Measurements from ENCODE around the gene RNF32. TPM values are rescaled to one million over a fixed set of nuclear protein-coding genes. Genes with fewer than 3 reads are reported as not detected.
"Not testable (repeated sequence)": the region's sequence is repeated elsewhere in the genome, so short reads cannot be mapped to it uniquely, and the experiment has no call there.

RNF32 gene
- total RNA-seq, 2 donors from 2014 or later: 0.33 TPM; not detected in 1

DNA sequence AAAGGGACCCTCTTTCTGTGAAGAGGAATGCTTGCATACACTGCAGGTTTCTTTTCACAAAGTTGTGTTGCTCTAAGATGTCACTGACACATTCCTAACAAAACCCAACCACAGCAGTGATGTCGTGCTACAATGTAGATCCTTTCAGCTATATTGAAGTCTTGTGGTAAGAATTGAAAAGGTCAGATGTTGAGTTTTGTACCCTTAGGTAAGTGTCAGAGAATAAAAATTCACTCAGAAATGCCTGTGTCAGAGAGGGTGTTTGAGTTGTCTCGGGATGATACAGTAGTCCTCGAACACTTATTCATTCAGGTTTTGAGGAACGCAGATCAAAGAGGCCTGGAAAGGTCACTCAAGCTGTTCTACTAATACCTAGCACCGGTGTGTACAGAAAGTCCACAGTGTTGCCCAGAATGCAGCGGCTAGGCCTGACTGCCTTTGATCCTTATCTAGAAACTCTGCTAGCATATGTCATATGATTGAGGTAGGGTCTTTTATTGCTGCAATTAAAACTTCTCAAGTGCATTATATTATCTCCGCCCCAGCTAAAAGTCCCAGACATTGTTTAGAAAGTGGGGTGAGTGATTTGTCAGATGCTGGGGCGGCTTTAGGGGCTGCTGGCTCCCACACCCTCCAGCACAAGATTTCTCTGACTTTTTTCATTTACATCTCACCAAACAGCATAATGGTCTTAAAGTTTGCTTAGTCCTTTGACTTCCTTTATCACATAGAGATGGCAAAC lies 26.0 kb downstream of the RNF32 start:
- no peak for DNase-seq (ENCODE audit: low spot score)
- intact Hi-C loops (cut with DNase I): no loop called here

DNA sequence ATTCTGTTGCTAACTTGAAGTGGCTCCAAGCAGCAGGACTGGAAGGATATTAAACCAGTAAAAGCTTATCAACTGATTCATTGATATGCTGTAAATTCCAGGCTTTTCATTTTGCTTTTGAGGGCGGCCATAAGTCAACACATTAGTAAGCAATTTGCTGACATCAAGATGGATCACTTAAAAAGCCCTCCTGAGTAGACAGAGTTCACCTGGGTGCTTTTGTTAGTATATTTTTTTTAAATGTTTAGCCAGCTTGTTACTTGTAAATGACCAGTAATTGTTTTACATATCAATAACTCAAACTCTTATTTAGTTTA lies 26.5 kb downstream of the RNF32 start:
- no peak for DNase-seq (ENCODE audit: low spot score)
- intact Hi-C loops (cut with DNase I): no loop called here

DNA sequence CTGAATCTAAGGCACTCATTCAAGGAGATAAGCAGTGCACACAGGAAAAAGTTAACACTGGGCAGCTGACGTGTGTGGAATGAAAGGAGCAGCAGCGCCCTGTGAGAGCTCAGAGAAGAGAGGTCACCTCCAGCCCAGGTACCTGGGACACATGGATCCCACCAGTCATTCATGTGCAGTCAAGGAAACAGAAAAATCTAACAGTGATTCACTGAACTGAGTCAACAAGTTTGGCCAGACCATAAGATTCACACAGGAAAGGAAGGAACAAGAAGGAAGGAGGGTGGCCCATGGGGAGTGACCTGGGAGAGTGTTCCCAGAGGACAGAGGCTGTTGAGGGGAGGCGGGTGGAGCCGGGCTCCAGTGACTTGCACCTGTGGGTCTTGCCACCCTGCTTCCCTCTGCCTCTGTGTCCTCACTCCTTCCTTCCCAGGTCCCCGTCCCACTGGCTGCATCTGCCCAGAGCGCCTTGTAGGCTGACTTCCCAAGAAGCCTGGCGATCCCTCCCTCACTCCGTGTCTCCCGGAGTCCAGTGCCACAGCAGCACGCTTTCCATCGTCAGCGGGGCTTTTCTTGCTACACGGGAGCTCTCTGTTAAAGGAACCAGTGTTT lies 27.7 kb downstream of the RNF32 start:
- intact Hi-C loops (cut with DNase I): no loop called here
- DNase-seq (ENCODE audit: low spot score): no peak

DNA sequence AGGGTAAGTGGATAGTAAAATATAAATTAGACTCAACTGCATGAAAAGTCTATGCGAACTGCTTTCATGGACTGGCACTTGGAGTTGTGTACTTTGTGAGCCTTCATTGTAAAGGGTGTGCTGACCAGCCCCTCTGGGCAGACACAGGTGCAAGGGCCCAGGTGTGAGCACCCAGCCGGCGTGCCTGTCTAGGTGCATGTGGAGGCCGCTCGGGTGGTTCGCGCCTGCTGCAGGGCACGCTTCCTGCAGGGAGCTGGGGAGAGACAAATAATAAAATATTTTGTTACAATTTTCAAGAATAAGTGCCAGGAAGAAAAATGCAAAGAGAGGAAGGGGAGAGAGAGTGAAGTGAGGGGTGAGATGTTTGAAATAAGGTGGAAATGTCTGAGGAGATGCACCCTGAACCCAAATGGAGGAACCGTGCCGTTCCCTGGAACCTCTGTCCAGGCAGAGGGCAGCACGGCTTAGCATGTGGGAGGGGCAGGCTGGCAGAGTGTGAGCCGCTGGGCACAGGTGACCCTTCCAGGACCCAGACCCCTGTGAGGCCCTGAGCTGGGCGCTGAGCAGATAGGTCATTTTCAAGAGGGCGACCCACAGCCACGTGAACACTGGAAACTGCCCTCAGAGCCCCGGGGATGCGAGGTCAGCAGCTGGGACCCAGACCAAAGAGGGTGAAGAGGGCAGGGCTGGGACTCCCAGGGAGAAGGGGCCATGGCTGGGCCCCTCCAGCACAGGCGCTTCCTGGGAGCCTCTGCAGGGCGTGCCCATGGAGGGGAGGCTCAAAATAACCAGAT lies 28.7 kb downstream of the RNF32 start:
- intact Hi-C loops (cut with DNase I): no loop called here
- no peak for DNase-seq (ENCODE audit: low spot score)

DNA sequence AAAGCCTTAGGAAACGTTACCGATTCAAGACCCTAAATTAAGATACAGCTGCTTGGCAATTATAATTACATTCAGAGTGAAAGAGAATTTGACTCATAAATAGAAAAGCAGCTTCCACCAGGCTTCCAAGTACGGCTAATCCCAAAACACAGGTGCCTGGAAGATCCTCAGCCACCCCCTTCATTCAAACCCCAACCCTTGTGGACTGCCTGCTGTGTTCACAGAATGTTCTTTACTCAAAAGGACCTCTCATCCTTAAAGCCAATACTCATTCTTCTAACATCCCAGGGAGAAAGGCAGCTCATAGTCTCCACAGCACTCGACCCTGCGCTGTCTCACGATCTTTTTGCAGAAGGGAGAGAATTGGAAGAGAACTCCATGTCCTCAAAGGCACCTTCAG lies 32.9 kb downstream of the RNF32 start:
- intact Hi-C loops (cut with DNase I): no loop called here
- no peak for DNase-seq (ENCODE audit: low spot score)

DNA sequence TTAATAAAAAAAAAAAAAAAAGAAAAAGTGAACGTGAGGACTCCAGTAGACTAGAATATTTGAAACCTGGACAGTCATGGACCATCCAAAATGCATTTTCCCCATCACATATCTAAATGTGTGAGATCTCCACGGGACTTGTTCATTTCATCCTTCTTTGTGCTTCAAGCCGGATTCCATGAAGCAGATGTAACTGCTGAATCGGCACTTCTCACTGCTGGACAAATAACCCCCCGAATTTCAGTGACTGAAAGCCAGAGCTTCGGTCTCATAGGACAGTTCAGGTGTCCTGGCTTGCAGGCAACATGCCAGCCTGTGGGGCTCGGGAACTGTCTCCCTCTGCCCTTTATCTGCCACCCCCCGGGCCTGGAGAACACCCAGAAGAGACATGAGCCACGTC lies 33.3 kb downstream of the RNF32 start:
- DNase-seq (ENCODE audit: low spot score): no peak
- intact Hi-C loops (cut with DNase I): no loop called here

DNA sequence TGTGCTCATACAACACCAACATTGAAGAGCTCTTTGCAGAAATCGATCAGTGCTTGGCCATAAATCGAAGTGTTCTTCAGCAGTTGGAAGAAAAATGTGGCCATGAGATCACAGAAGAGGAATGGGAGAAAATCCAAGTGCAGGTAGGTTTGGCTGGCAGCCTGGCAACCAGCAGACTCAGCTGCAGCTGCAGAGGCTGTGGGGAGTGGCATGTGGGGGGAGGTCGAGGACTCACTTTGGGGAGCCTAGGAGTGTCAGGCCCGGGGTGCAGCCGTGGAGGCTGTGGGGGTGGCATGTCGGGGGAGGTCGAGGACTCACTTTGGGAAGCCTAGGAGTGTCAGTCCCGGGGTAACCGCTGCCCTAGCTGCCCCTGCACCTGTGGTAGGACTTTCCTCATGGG lies 35.1 kb downstream of the RNF32 start:
- intact Hi-C loops (cut with DNase I): no loop called here
- no peak for DNase-seq (ENCODE audit: low spot score)

DNA sequence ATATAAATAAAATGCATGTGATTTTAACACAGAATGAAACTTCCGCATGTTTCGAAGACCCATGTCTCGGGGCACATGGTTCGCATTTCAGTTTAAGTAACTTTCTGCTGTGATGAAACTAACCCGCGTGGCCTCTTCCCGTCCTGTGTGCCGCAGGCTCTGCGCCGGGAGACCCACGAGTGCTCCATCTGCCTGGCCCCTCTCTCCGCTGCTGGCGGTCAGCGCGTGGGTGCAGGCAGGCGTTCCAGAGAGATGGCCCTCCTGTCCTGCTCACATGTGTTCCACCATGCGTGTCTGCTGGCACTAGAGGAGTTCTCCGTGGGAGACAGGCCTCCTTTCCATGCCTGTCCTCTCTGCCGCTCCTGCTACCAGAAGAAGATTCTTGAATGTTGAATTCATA lies 35.7 kb downstream of the RNF32 start:
- intact Hi-C loops (cut with DNase I): no loop called here
- DNase-seq (ENCODE audit: low spot score): no peak

DNA sequence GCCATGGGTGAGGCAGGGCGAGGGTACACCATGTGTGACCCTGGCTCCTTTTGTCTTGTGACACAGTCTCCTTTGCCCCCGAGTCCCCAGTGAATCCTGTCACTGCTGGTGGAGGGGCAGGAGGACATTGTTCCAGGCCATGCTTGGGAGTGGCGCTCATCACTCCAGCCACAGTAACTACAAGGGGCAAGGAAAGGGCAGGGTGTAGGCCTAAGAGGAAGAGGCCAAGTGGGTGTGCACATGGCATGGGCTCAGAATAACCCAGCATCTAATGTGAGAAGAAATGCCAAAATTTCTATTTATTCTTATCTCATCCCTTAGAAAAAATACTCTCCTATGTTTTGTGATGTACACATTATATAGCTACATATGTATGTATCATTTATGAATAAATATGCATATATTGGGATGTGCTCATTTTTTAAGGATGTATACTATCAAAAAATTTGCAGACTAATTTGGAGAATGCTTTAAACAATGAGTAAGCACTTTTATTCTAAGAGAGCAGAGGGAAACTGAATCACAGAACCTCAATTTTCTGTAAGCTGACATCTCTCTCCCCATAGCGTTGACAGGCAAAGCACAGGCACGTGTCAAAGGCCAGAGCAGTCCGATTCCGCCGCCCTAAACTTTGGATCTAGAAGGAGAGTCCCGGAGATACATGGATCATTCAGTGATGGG lies 36.9 kb downstream of the RNF32 start:
- intact Hi-C loops (cut with DNase I): no loop called here
- DNase-seq (ENCODE audit: low spot score): no peak

DNA sequence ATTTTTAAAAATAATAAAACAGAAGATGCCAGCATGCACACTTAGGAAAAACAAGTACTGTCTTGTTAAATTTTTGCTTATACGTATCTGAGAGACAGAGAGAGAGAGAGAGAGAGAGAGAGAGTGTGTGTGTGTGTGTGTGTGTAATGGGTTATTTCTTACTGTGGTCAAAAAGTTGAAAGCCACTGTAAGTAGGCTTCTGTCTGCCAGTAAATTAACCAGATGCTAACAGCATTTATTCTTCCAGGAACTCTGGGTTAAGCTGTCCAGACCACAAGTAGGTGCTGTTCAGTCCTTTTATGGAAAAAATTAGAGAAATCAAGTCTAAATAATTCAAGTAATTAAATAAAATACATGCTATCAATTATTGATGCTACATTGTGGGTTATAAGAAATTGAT lies 39.7 kb downstream of the RNF32 start:
- intact Hi-C loops (cut with DNase I): no loop called here
- DNase-seq (ENCODE audit: low spot score): no peak

DNA sequence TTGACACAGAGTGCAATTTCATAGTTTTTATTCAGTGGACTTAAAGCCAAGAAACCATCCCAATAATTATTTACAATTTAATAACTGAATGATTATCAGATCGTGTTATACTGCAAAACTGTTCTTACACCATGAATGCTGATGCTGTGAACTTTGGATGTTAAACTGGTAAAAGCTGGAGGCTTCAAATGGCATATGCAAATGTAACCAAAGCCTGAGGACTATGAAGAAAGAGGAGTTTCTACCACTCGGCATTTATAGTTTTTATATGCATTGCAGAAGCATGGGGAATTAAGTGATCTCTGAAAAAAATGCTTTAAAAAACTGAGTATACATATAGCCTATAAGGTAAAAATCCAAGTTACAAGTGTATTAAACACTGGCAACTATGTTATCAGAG lies 42.4 kb downstream of the RNF32 start:
- DNase-seq (ENCODE audit: low spot score): no peak
- intact Hi-C loops (cut with DNase I): no loop called here

DNA sequence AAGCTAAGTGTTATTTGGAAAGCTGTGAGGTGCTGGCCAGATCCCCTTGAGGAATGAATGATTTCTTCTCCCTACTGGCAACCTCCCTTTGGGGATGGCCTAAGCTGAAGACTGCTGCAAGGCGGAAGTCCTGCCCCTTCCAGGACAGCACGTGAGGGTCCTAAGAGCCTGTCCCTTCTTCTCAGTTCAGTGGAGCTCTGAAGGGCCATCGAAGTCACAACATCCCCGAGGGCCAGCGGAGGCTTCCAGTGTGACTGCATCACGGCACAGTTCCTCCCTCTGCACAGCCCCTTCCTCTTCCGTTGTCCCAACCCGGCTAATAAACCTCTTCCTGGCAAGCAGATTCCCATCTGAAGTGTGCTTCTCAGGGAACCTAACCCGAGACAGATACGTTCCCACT lies 43.7 kb downstream of the RNF32 start:
- intact Hi-C loops (cut with DNase I): no loop called here
- DNase-seq (ENCODE audit: low spot score): no peak

DNA sequence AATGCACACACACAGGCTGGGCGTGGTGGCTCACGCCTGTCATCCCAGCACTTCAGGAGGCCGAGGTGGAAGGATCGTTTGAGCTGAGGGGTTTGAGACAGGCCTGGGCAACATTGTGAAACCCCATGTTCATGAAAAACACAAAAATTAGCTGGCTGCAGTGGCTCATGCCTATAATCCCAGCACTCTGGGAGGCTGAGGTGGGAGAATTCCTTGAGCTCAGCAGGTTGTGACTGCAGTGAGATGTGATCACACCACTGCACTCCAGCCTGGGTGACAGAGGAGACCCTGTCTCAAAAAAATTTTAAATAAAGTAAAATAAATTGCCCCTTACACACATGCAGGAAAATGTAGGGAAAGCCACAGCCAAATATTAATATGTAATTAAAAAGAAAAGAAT lies 44.1 kb downstream of the RNF32 start:
- no peak for DNase-seq (ENCODE audit: low spot score)

DNA sequence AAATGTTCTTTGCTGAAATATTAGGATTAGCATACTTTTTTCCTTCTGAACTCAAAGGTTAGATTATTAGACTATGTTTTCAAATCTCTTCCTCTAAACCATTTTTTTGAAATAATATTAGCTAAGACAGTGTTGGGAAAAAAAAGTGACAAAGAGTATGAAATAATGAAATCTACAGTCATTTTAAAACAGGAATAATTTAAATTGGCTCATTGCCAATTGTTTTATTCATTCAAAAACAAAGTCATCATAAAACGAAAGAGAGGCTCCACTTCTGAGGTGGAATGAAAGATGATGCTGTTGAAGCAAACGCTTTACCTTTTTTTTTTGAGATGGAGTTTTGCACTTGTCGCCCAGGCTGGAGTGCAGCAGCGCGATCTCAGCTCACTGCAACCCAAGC lies 51.2 kb downstream of the RNF32 start:
- intact Hi-C loops (cut with DNase I): no loop called here

More for the DNA sequence above, 44.1 kb downstream of the RNF32 start:
- intact Hi-C loops (cut with DNase I): no loop called here

DNA sequence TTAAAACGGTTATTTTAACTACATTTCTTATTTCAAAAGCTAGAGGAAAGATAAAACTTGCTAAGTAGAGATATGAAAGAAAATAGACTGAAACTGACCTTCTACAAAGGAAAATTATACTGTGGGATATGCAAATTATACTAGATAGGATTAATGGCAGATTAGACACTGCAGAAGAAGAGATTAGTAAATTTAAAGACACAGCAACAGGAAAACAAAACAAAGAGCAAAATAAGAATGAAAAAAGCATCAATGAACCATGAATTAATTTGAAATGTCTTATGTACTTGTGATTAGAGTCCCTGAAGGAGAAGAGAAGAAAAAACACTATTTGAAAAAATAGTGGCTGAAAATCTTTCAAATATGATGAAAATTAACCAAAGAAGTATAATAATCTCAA lies 52.3 kb downstream of the RNF32 start:
- DNase-seq (ENCODE audit: low spot score): no peak
- intact Hi-C loops (cut with DNase I): no loop called here

More for the DNA sequence above, 51.2 kb downstream of the RNF32 start:
- DNase-seq (ENCODE audit: low spot score): no peak

DNA sequence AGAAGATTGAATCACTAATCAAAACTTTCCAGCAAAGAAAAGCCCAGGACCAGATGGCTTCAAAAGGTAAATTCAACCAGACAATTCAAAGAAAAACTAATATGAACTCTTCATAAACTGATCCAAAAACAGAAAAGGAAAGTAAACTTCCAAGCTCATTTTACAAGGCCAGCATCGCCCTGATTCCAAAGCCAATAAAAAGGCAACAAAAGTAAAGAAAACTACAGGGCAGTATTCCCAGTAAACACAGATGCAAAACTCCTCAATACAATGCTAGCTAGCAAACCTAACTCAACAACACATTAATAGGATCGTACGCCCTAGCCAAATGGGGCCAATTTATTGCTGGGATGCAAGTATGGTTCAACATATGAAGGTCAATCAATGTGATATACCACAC lies 53.1 kb downstream of the RNF32 start:
- intact Hi-C loops (cut with DNase I): no loop called here
- DNase-seq (ENCODE audit: low spot score): no peak

DNA sequence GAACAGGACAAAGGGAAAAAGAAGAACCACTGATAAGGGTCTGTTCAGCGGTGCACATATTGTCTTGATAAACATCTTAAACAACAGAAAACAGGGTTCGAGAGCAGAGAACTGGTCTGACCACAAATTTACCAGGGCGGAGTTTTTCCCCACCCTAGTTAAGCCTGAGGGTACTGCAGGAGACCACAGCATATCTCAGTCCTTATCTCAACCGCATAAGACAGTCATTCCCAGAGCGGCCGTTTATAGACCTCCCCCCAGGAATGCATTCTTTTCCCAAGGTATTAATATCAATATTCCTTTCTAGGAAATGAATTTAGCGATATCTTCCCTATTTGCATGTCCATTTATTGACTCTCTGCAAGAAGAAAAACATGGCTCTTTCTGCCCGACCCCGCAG lies 56.7 kb downstream of the RNF32 start:
- intact Hi-C loops (cut with DNase I): not testable (repeated sequence)

DNA sequence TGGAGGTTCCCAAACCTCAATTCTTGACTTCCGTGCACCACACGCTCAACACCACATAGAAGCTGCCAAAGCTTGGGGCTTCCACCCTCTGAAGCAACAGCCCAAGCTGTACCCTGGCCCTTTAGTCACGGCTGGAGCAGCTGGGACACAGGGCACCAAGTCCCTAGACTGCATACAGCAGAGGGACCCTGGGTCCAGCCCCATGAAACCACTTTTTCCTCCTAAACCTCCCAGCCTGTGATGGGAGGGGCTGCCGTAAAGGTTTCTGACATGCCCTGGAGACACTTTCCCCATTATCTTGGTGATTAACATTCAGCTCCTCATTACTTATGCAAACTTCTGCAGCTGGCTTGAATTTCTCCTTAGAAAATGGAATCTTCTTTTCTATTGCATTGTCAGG lies 57.9 kb downstream of the RNF32 start:
- DNase-seq (ENCODE audit: low spot score); intact Hi-C loops (cut with DNase I): not testable (repeated sequence)

More for the DNA sequence above, 56.7 kb downstream of the RNF32 start:
- not testable (repeated sequence) for DNase-seq (ENCODE audit: low spot score)

DNA sequence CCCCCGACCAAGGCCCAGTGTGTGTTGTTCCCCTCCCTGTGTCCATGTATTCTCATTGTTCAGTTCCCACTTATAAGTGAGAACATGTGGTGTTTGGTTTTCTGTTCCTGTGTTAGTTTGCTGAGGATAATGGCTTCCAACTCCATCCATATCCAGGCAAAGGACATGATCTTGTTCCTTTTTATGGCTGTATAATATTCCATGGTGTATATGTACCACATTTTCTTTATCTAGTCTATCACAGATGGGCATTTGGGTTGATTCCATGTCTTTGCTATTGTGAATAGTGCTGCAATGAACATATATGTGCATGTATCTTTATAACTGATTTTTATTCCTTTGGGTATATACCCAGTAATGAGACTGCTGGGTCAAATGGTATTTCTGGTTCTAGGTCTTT lies 61.2 kb downstream of the RNF32 start:
- DNase-seq (ENCODE audit: low spot score); intact Hi-C loops (cut with DNase I): not testable (repeated sequence)

DNA sequence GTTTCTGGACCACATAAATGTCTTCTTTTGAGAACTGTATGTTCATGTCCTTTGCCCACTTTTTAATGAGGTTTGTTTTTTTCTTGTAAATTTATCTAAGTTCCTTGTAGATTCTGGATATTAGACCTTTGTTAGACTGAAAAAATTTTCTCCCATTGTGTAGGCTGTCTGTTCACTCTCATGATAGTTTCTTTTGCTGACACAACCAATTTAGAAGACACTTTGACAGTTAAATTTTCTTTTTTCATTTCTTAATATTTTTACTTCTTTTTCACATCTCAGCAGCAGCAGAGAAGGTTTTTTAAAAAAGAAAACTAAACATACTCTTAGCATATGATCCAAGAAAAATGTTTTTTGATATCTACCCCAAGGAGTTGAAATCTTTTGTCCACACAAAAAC lies 61.8 kb downstream of the RNF32 start:
- intact Hi-C loops (cut with DNase I): no loop called here
- DNase-seq (ENCODE audit: low spot score): no peak
